HepG2 (cell line): Measurements from ENCODE around the gene NOB1. TPM values are rescaled to one million over a fixed set of nuclear protein-coding genes. Genes with fewer than 3 reads are reported as not detected.

ENCODE experiments used
- ATAC-seq: fragments of 200-7000 bp; cut with Tn5 transposase; 3 replicates; pipeline ENCODE4 v1.9.1; 2020; ENCODE audit warnings: mild to moderate bottlenecking, moderate library complexity
- BruUV-seq: library from RNA; stranded (reverse); fragments of 400-500 nt; replicated peaks from 2 replicates; lab custom pipeline; 2021; lab: Mats Ljungman, UMichigan
- CTCF ChIA-PET: fragments of 300-600 bp; formaldehyde crosslinking; extraction: SDS; loops from one replicate; lab custom pipeline; 2021; ENCODE audit warnings: low total read pairs, inconsistent platforms, low intra/inter-chr PET ratio; lab: Yijun Ruan, JAX
- POLR2A ChIA-PET: fragments of 350-600 bp; sonication (Branson Sonifier 250); formaldehyde crosslinking; loops from one replicate; lab custom pipeline; 2020; ENCODE audit warnings: antibody characterized with exemption, inconsistent platforms; lab: Yijun Ruan, JAX
- DNase-seq: peaks from one replicate; pipeline ENCODE4 v3.0.0-alpha.2; 2015; ENCODE audit warnings: low spot score
- FAIRE-seq: peaks from 3 replicates; lab custom pipeline; 2011; peaks lifted over from hg19 to GRCh38; lab: Jason Lieb, UNC
- H2AFZ ChIP-seq: one replicate; pipeline ENCODE4 v1.6.1; 2011; ENCODE audit warnings: low read length, inconsistent platforms
- H3K27ac ChIP-seq: fragments of 300-600 bp; 3 replicates; pipeline ENCODE4 v1.8.0; 2011; ENCODE audit warnings: mixed run types, mild to moderate bottlenecking, mixed read lengths, low read length, inconsistent platforms; ENCODE audit not compliant: insufficient read depth; ENCODE audit errors: extremely low read length
- H3K27me3 ChIP-seq, 2 experiments: fragments of 200-600 bp in 1 of 2; 2 replicates in 1 of 2; 3 replicates in 1 of 2; pipeline versions ENCODE4 v1.6.0 to v1.8.0; 2011; ENCODE audit warnings: low read length in 2 of 2, mild to moderate bottlenecking in 2 of 2, moderate library complexity in 2 of 2, inconsistent platforms in 1 of 2; ENCODE audit not compliant: insufficient read depth in 2 of 2, control insufficient read depth in 1 of 2
- H3K36me3 ChIP-seq, 2 experiments: fragments of 200-600 bp in 1 of 2; replicated peaks in 1 of 2; 2 replicates in 1 of 2; 3 replicates in 1 of 2; pipeline versions ENCODE4 v1.5.1 to v1.8.0; 2011; ENCODE audit warnings: low read length in 2 of 2, inconsistent platforms in 1 of 2; ENCODE audit not compliant: insufficient read depth in 2 of 2, control insufficient read depth in 1 of 2
- H3K4me1 ChIP-seq: 2 replicates; pipeline ENCODE4 v1.5.1; 2012; ENCODE audit warnings: low read length, inconsistent platforms; ENCODE audit not compliant: insufficient read depth
- H3K4me2 ChIP-seq: 2 replicates; pipeline ENCODE4 v1.6.0; 2011; ENCODE audit warnings: low read depth, low read length, inconsistent platforms
- H3K4me3 ChIP-seq, 3 experiments: fragments of 200-600 bp in 1 of 3; sonication (generic), shearing (Covaris generic) in 1 of 3; replicated peaks in 1 of 3; 2 replicates each; pipeline ENCODE4 v1.5.1; 2011 to 2016; ENCODE audit warnings: low read length in 3 of 3, inconsistent platforms in 2 of 3, low read depth in 2 of 3, mild to moderate bottlenecking in 2 of 3, control low read depth in 1 of 3, mixed read lengths in 1 of 3; ENCODE audit not compliant: insufficient read depth in 1 of 3
- H3K79me2 ChIP-seq: one replicate; pipeline ENCODE4 v1.6.1; 2011; ENCODE audit warnings: low read length, inconsistent platforms; ENCODE audit not compliant: insufficient read depth
- H3K9ac ChIP-seq: 2 replicates; pipeline ENCODE4 v1.6.0; 2011; ENCODE audit warnings: mild to moderate bottlenecking, low read depth, low read length, inconsistent platforms; ENCODE audit not compliant: insufficient read depth
- H3K9me3 ChIP-seq: 2 replicates; pipeline ENCODE4 v1.5.1; 2012; ENCODE audit warnings: mild to moderate bottlenecking, low read length
- H4K20me1 ChIP-seq: 2 replicates; pipeline ENCODE4 v1.6.0; 2011; ENCODE audit warnings: inconsistent platforms, mild to moderate bottlenecking, low read length, moderate library complexity; ENCODE audit not compliant: insufficient read depth
- ELF3 ChIP-seq: IDR thresholded peaks from 2 replicates; pipeline ENCODE4 v1.6.1; 2016; ENCODE audit warnings: missing genetic modification reagents, missing compliant biosample characterization
- GPN1 ChIP-seq: sonication (generic); formaldehyde crosslinking; IDR thresholded peaks from 2 replicates; pipeline ENCODE4 v1.5.1; 2020; ENCODE audit warnings: missing genetic modification reagents, borderline replicate concordance
- KAT2B ChIP-seq: fragments of 150-350 bp; IDR thresholded peaks from 2 replicates; pipeline ENCODE4 v1.6.1; 2014; ENCODE audit warnings: low read depth, low read length, borderline replicate concordance
- U2AF2 ChIP-seq: fragments of 200-400 bp; formaldehyde crosslinking; IDR thresholded peaks from 2 replicates; pipeline ENCODE4 v1.6.1; 2017; ENCODE audit warnings: low read depth, mild to moderate bottlenecking, low read length
- XRCC5 ChIP-seq: fragments of 200-400 bp; formaldehyde crosslinking; optimal IDR thresholded peaks from 2 replicates; pipeline ENCODE3; 2017; ENCODE audit warnings: mild to moderate bottlenecking, low read length
- ZBTB38 ChIP-seq: sonication (generic); formaldehyde crosslinking; IDR thresholded peaks from 2 replicates; pipeline ENCODE4 v1.5.1; 2020; ENCODE audit warnings: mild to moderate bottlenecking, missing genetic modification reagents
- ZFAT ChIP-seq: sonication (generic); formaldehyde crosslinking; conservative IDR thresholded peaks from 2 replicates; pipeline ENCODE4 v1.8.1; 2023; ENCODE audit warnings: missing genetic modification reagents, inconsistent platforms
- ZKSCAN8 ChIP-seq: IDR thresholded peaks from 2 replicates; pipeline ENCODE4 v1.6.1; 2016; ENCODE audit warnings: borderline replicate concordance, missing genetic modification reagents, missing compliant biosample characterization
- WGBS: methylation state at CpG from one replicate; pipeline ENCODE4 v1.1.6; 2017; ENCODE audit warnings: low lambda C conversion rate; 5-methylcytosine and 5-hydroxymethylcytosine counted together
- in situ Hi-C: cut with HindIII; loops from 2 replicates; pipeline ENCODE4 v1.10.0; 2017; ENCODE audit warnings: low pct_unique_long_range_greater_than_20kb; ENCODE audit not compliant: extremely low pct_ligation_motif_present
- intact Hi-C: fragments of 100-400 bp; cut with micrococcal nuclease; formaldehyde crosslinking; loops from one replicate; pipeline ENCODE4 v1.10.0; 2022; ENCODE audit not compliant: unreplicated experiment
- polyA plus RNA-seq, 8 experiments: library from polyadenylated mRNA; depleted of rRNA in 3 of 8; stranded (reverse) in 7 of 8; unstranded in 1 of 8; fragments of >200 nt; fragmentation: Illumina TruSeq in 4 of 8; extraction: Trizol in 4 of 8; gene quantifications; 2 replicates each; pipeline versions ENCODE4 v1.2.1 to v1.2.3, GENCODE V29; 2011 to 2016; ENCODE audit warnings: low read depth in 4 of 8, missing spikeins in 1 of 8, mixed read lengths in 1 of 8; ENCODE audit not compliant: insufficient read depth in 1 of 8
- total RNA-seq, 5 experiments: library from RNA; depleted of rRNA; stranded (reverse); fragments of >200 nt; fragmentation: Illumina TruSeq; extraction: Trizol; gene quantifications; 2 replicates each; pipeline ENCODE4 v1.2.3, GENCODE V29; 2016; ENCODE audit warnings: low read depth in 1 of 5
- TF ChIP-seq, protein P1 (sequence below): sonication (generic); formaldehyde crosslinking; IDR thresholded peaks from 2 replicates; pipeline ENCODE4 v1.8.1; 2023; ENCODE audit warnings: mild to moderate bottlenecking, inconsistent platforms, moderate library complexity, missing genetic modification reagents, borderline replicate concordance

The NOB1 gene
- total and polyA plus RNA-seq, 2 of the 13 experiments (the other 11 are each of a cell fraction or from before 2014, with no cell fraction given) = 47.1 to 162 TPM

DNA sequence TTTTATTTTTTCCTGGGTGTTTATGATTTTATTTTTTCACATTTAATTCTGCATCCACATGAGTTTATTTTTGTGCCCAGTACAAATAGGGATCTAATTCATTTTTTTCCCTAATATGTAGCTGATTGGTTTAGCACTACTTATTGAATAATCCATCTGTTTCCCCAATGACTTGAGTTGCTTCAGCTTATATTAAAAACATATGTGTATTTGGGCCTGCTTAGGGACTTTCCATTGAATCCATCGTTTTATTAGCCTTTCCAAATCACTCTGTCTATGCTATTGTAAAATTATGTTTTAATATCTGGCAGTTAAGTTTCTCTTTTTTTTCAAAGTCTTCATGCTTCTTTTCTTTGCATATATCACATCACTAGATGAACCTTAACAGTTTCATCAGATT is 49.6 kb upstream of the NOB1 start:
- ChIA-PET CTCF (no interaction called here), POLR2A (no interaction called here)
- no peaks in the 10 kb centered on the region for H3K9me3 ChIP-seq
- BruUV-seq = no TSS peak
- ATAC-seq (no peak), DNase-seq (no peak), FAIRE-seq (no peak)
- H3K9ac ChIP-seq = no peak overlapping the region
- H3K27ac ChIP-seq = no peak overlapping the region
- peaks cover 2% of the 10 kb centered on the region; the same call in 1 of the 2 replicates for H3K4me1 ChIP-seq
- peaks cover 13 to 45% of the 10 kb centered on the region in 2 experiments for H3K36me3 ChIP-seq
- 86% methylated on average over 1 of the region's 1 CpG for WGBS
- TF ChIP-seq GPN1 (CRISPR knock-in tag) = no peak
- TF ChIP-seq U2AF2 = no peak
- TF ChIP-seq ZBTB38 = no peak
- TF ChIP-seq, protein P1, sequence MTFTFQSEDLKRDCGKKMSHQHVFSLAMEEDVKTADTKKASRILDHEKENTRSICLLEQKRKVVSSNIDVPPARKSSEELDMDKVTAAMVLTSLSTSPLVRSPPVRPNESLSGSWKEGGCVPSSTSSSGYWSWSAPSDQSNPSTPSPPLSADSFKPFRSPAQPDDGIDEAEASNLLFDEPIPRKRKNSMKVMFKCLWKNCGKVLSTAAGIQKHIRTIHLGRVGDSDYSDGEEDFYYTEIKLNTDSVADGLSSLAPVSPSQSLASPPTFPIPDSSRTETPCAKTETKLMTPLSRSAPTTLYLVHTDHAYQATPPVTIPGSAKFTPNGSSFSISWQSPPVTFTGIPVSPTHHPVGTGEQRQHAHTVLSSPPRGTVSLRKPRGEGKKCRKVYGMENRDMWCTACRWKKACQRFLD = no peak
- no peak for TF ChIP-seq ELF3 (CRISPR knock-in tag)
- TF ChIP-seq KAT2B = no peak
- no peak for TF ChIP-seq XRCC5
- no peak for TF ChIP-seq ZKSCAN8 (CRISPR knock-in tag)
- no peak for TF ChIP-seq ZFAT (CRISPR knock-in tag)
- no peak overlapping the region for H3K4me2 ChIP-seq
- intact Hi-C loops (no loop called here), in situ Hi-C loops (no loop called here)
- H3K27me3 ChIP-seq = no peaks in the 10 kb centered on the region
- no peak overlapping the region for H3K4me3 ChIP-seq
- H4K20me1 ChIP-seq = no peaks in the 10 kb centered on the region
- no peaks in the 10 kb centered on the region for H3K79me2 ChIP-seq
- no peak overlapping the region for H2AFZ ChIP-seq
